ENCODE data around the gene SLC7A6. TPM values are rescaled to one million over a fixed set of nuclear protein-coding genes. Genes with fewer than 3 reads are reported as not detected.

The SLC7A6 gene
- total and polyA plus RNA-seq, 2 of the 13 experiments (the other 11 are each of a cell fraction or from before 2014, with no cell fraction given): 35.8 to 70.8 TPM

DNA sequence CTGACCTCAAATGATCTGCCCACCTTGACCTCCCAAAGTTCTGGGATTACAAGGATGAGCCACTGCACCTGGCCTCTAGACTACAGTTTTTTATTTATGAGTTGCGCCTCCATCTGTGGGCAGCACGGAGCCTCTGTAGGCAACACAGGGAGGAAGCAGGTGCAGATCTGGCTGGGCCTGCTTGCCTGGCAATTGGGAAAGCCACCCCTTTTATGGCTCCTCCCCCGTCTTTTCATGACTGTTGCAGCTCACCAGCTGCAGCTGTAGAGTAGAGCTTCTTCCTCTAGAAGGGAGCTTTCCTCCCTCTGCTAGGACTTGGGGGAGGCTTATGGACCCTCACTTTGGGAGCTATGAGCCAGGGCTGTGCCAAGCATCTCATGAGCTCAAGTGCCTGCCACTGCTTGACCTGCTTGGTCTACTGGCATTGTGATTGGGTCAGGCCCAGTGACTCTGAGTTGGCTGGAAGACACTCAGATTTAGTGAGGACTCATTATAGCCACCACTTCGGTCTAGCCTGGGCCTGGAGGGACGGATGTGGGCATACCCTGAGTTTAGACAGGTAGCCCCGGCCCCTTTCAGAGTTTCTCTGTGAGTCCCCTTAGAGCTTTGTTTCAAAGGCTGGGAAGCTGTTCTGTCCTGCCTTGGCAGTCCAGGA lies 6.9 kb upstream of the SLC7A6 start (continued):
- TF ChIP-seq POLR2AphosphoS2 (IDR thresholded peaks at IDR 0.05; ENCODE audit: low read depth, low read length): no peak
- TF ChIP-seq TOE1 (CRISPR knock-in tag; IDR thresholded peaks at IDR 0.05): no peak
- no peak for TF ChIP-seq REL (CRISPR knock-in tag; conservative IDR thresholded peaks at IDR 0.05)
- 0 out of 2 replicates have a peak, but pooled peaks have one; percentile 15 for TF ChIP-seq ZNF33B (CRISPR knock-in tag; IDR thresholded peaks at IDR 0.05)
- TF ChIP-seq ZNF773 (CRISPR knock-in tag; IDR thresholded peaks at IDR 0.05; ENCODE audit: borderline replicate concordance): no peak
- TF ChIP-seq ZNF543 (CRISPR knock-in tag; IDR thresholded peaks at IDR 0.05): 0 out of 2 replicates have a peak, but pooled peaks have one; percentile 7
- TF ChIP-seq XRCC5 (optimal IDR thresholded peaks at IDR 0.05; ENCODE audit: low read length): no peak
- TF ChIP-seq FLYWCH1 (CRISPR knock-in tag; IDR thresholded peaks at IDR 0.05): no peak
- TF ChIP-seq ZNF3 (CRISPR knock-in tag; IDR thresholded peaks at IDR 0.05): no peak
- TF ChIP-seq FOXM1 (CRISPR knock-in tag; IDR thresholded peaks at IDR 0.05): no peak
- 0 out of 2 replicates have a peak, but pooled peaks have one; percentile 5 for TF ChIP-seq HDAC1 (CRISPR knock-in tag; IDR thresholded peaks at IDR 0.05)
- no peak for TF ChIP-seq ZNF468 (CRISPR knock-in tag; IDR thresholded peaks at IDR 0.05)
- TF ChIP-seq ZNF782 (CRISPR knock-in tag; IDR thresholded peaks at IDR 0.05; ENCODE audit: borderline replicate concordance): 0 out of 2 replicates have a peak, but pooled peaks have one; percentile 5
- no peak for TF ChIP-seq ZFP82 (CRISPR knock-in tag; IDR thresholded peaks at IDR 0.05; ENCODE audit: borderline replicate concordance)
- TF ChIP-seq MIXL1 (CRISPR knock-in tag; IDR thresholded peaks at IDR 0.05): no peak; the same call in 1 of the 2 replicates
- no peak for TF ChIP-seq ZNF367 (CRISPR knock-in tag; IDR thresholded peaks at IDR 0.05; ENCODE audit: borderline replicate concordance)
- no peak for TF ChIP-seq RXRB (CRISPR knock-in tag; IDR thresholded peaks at IDR 0.05; ENCODE audit: borderline replicate concordance)
- no peak for TF ChIP-seq NKX3-1 (CRISPR knock-in tag; IDR thresholded peaks at IDR 0.05)
- no peak for TF ChIP-seq SP4 (CRISPR knock-in tag; IDR thresholded peaks at IDR 0.05)
- TF ChIP-seq ARNT2 (CRISPR knock-in tag; IDR thresholded peaks at IDR 0.05; ENCODE audit: low read depth): 0 out of 2 replicates have a peak, but pooled peaks have one; percentile 6
- TF ChIP-seq KLF16 (CRISPR knock-in tag; IDR thresholded peaks at IDR 0.05): 0 out of 4 replicates have a peak, but pooled peaks of 1 of the 2 experiments have one; percentile 21
- no peak for TF ChIP-seq TBX3 (IDR thresholded peaks at IDR 0.05; ENCODE audit: borderline replicate concordance)
- TF ChIP-seq ZNF768 (CRISPR knock-in tag; IDR thresholded peaks at IDR 0.05): peak; percentile 8; the same call in 1 of the 2 replicates
- TF ChIP-seq NONO (IDR thresholded peaks at IDR 0.05): no peak
- no peak for TF ChIP-seq NONO (CRISPR knock-in tag; conservative IDR thresholded peaks at IDR 0.05)
- TF ChIP-seq MXD3 (CRISPR knock-in tag; IDR thresholded peaks at IDR 0.05): 0 out of 2 replicates have a peak, but pooled peaks have one; percentile 8
- TF ChIP-seq MTF1 (CRISPR knock-in tag; IDR thresholded peaks at IDR 0.05): no peak
- TF ChIP-seq ZNF766 (CRISPR knock-in tag; IDR thresholded peaks at IDR 0.05; ENCODE audit: borderline replicate concordance): no peak
- no peak for TF ChIP-seq KDM6A (CRISPR knock-in tag; IDR thresholded peaks at IDR 0.05; ENCODE audit: low read depth)
- peak; percentile 16; the same call in 1 of the 2 replicates for TF ChIP-seq NFKB2 (CRISPR knock-in tag; IDR thresholded peaks at IDR 0.05; ENCODE audit: borderline replicate concordance)
- no peak for TF ChIP-seq SNAPC2 (CRISPR knock-in tag; IDR thresholded peaks at IDR 0.05)
- TF ChIP-seq NFIC (IDR thresholded peaks at IDR 0.05; ENCODE audit: low read length): no peak
- no peak for TF ChIP-seq ZFY (CRISPR knock-in tag; IDR thresholded peaks at IDR 0.05)
- no peak for TF ChIP-seq MAFK (conservative IDR thresholded peaks at IDR 0.05 in 1 of 2, IDR thresholded peaks at IDR 0.05 in 1 of 2; ENCODE audit: low read length in 2 of 2)
- no peak for TF ChIP-seq KDM5A (IDR thresholded peaks at IDR 0.05; ENCODE audit: borderline replicate concordance, low read length)
